Prostate gland (tissue), 2 donors: ENCODE measurements around the gene APOF. TPM values are rescaled to one million over a fixed set of nuclear protein-coding genes. Genes with fewer than 3 reads are reported as not detected.

Source experiments
- DNase-seq: peaks from one replicate; pipeline ENCODE4 v3.0.0-alpha.2; 2019; ENCODE audit warnings: low spot score
- H3K27ac ChIP-seq, 2 donors: fragments of 200-600 bp; sonication (generic); 2 replicates each; pipeline ENCODE4 v1.5.1; 2017 to 2019
- H3K27me3 ChIP-seq: fragments of 200-600 bp; sonication (generic); replicated peaks from 2 replicates; pipeline ENCODE4 v1.5.1; 2019; ENCODE audit not compliant: insufficient read depth
- H3K36me3 ChIP-seq, 2 donors: fragments of 200-600 bp; sonication (generic); 1 replicate in 1 of 2; 2 replicates in 1 of 2; pipeline versions ENCODE4 v1.5.1 to v1.8.1; 2017 to 2019
- H3K4me1 ChIP-seq: fragments of 200-600 bp; sonication (generic); replicated peaks from 2 replicates; pipeline ENCODE4 v1.5.1; 2019
- H3K4me3 ChIP-seq, 2 donors: fragments of 200-600 bp; sonication (generic); 2 replicates each; pipeline ENCODE4 v1.5.1; 2017 to 2019
- H3K9me3 ChIP-seq: fragments of 200-600 bp; sonication (generic); 2 replicates; pipeline ENCODE4 v1.5.1; 2017
- POLR2A ChIP-seq: fragments of 450-650 bp; IDR thresholded peaks from one replicate; pipeline ENCODE4 v1.6.1; 2016; ENCODE audit warnings: antibody characterized with exemption, mild to moderate bottlenecking
- POLR2AphosphoS5 ChIP-seq: sonication (generic); formaldehyde crosslinking; IDR thresholded peaks from one replicate; pipeline ENCODE4 v1.6.1; 2017; ENCODE audit warnings: antibody characterized with exemption
- whole genome bisulfite sequencing: methylation state at CpG from one replicate; pipeline ENCODE4 v1.1.5; 2018; 5-methylcytosine and 5-hydroxymethylcytosine counted together
- intact Hi-C: fragments of 100-400 bp; cut with DNase I; formaldehyde crosslinking; loops from one replicate; pipeline ENCODE4 v1.14.2; 2022
- total RNA-seq, 2 donors: library from RNA; depleted of rRNA; stranded (reverse); fragments of >200 nt; gene quantifications; one replicate each; pipeline ENCODE4 v1.1.0, GENCODE V29; 2016
- TF ChIP-seq, protein P1 (sequence below), 4 experiments: fragments of 200-600 bp in 2 of 4; fragments of 450-650 bp in 2 of 4; sonication (generic) in 2 of 4; IDR thresholded peaks; 1 replicate in 3 of 4; 2 replicates in 1 of 4; pipeline ENCODE4 v1.5.1; 2016 to 2019; ENCODE audit warnings: antibody characterized with exemption in 4 of 4, mild to moderate bottlenecking in 2 of 4, moderate library complexity in 2 of 4

APOF gene
- total RNA-seq, 2 donors from 2014 or later: 0.62 to 1.1 TPM

DNA sequence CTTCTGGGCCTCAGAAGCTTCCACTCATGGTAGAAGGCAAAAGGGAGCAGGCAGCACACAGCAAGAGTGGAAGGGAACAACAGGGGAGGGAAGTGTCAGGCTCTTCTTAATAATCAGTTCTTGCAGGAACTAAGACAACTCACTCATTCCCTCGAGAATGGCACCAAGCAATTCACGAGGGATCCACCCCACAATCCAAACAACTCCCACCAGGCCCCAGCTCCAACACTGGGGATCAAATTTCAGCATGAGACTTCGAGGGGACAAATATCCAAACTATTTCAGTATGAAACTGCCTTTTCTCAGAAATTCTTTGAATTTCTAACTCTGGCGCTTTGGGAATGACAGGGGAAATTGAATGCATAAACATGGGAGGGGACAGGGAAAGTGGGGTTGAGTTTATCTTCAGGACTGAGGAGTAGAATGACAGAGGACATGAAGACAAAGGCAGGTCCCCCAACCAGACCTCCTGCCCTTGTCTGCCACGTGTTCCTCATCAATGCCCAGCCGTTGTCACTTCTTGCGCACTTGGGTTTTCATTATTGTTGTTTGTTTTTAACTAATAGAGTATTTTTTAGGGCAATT, 24.6 kb upstream of the APOF start:
- Histone ChIP-seq H3K4me1 (no peaks in the 10 kb centered on the region), H3K4me3 (no peak overlapping the region), H3K27me3 (no peaks in the 10 kb centered on the region), H3K27ac (no peak overlapping the region), H3K9me3 (no peaks in the 10 kb centered on the region), H3K36me3 (no peaks in the 10 kb centered on the region)
- TF ChIP-seq POLR2A (no peak), POLR2AphosphoS5 (no peak)
- TF ChIP-seq, protein P1, sequence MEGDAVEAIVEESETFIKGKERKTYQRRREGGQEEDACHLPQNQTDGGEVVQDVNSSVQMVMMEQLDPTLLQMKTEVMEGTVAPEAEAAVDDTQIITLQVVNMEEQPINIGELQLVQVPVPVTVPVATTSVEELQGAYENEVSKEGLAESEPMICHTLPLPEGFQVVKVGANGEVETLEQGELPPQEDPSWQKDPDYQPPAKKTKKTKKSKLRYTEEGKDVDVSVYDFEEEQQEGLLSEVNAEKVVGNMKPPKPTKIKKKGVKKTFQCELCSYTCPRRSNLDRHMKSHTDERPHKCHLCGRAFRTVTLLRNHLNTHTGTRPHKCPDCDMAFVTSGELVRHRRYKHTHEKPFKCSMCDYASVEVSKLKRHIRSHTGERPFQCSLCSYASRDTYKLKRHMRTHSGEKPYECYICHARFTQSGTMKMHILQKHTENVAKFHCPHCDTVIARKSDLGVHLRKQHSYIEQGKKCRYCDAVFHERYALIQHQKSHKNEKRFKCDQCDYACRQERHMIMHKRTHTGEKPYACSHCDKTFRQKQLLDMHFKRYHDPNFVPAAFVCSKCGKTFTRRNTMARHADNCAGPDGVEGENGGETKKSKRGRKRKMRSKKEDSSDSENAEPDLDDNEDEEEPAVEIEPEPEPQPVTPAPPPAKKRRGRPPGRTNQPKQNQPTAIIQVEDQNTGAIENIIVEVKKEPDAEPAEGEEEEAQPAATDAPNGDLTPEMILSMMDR (IDR thresholded peaks at IDR 0.05): no peak
- DNase-seq: no peak
- 35% methylated on average over 7 of the region's 7 CpGs for WGBS
- intact Hi-C loops: no loop called here

DNA sequence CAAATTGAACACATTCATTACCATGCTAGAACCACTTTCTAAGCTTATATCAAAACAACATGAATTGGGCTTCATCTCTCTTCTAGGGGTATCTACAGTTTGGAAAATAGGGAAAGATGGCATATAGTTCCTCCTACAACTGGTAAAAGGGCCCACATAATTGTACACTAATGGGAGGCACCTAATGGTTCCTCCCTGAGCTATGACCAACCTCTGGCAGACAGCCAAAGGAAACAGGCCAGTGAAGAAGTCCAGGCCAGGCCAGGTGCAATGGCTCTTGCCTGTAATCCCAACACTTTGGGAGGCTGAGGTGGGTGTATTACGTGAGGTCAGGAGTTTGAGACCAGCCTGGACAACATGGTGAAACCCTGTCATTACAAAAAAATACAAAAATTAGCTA, 23.2 kb upstream of the APOF start:
- no peaks in the 10 kb centered on the region for H3K9me3 ChIP-seq
- 100% methylated on average over 1 of the region's 1 CpG for WGBS
- H3K4me1 ChIP-seq: no peaks in the 10 kb centered on the region
- H3K27me3 ChIP-seq: no peaks in the 10 kb centered on the region
- H3K36me3 ChIP-seq: no peaks in the 10 kb centered on the region
- no peak overlapping the region for H3K27ac ChIP-seq
- no peak overlapping the region for H3K4me3 ChIP-seq
- DNase-seq: no peak
- TF ChIP-seq, protein P1 (IDR thresholded peaks at IDR 0.05): no peak
- intact Hi-C loops: no loop called here

DNA sequence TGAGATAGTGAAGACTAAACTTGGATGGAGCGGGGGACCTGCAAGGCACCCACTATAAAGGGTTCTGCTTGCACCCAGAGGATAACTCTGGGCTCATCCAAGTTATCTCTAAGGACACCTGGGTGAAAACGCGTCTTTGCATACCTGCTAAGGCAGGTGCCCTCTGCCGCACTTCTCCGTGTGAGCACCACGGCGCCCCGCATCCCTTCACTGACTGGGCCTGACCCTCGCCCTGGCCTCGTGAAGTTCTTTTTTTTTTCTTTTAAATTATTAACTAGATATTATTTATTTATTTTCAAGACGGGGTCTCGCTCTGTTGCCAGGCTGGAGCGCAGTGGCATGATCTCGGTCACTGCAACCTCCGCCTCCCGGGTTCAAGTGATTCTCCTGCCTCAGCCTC, 20.0 kb upstream of the APOF start:
- whole genome bisulfite sequencing: 92% methylated on average over 16 of the region's 16 CpGs
- Histone ChIP-seq H3K4me1 (no peaks in the 10 kb centered on the region), H3K9me3 (no peaks in the 10 kb centered on the region), H3K4me3 (no peak overlapping the region), H3K36me3 (no peaks in the 10 kb centered on the region), H3K27me3 (no peaks in the 10 kb centered on the region), H3K27ac (no peak overlapping the region)
- intact Hi-C loops: no loop called here
- TF ChIP-seq, protein P1 (IDR thresholded peaks at IDR 0.05): no peak
- TF ChIP-seq POLR2A: no peak
- TF ChIP-seq POLR2AphosphoS5: no peak
- DNase-seq: no peak

DNA sequence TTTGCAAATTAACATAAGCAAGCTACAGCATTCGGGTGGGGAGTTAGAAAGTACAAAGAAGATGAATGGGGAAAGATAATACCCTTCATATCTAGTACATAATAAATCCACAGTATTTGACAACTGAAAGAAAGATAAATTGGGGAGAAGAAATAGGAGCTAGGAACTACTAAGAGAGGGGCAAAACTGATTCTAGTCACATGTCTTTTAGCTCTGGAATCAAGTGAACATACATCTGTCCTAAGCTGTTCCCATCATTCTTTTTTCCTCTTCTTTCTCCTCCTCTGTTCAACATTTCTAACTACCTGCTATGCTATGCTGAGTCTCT, 15.3 kb upstream of the APOF start:
- Histone ChIP-seq H3K36me3 (no peaks in the 10 kb centered on the region), H3K4me1 (no peaks in the 10 kb centered on the region), H3K27me3 (no peaks in the 10 kb centered on the region), H3K9me3 (no peaks in the 10 kb centered on the region), H3K27ac (no peak overlapping the region), H3K4me3 (no peak overlapping the region)
- intact Hi-C loops: no loop called here
- no peak for TF ChIP-seq POLR2AphosphoS5
- TF ChIP-seq, protein P1 (IDR thresholded peaks at IDR 0.05): no peak
- TF ChIP-seq POLR2A: no peak
- no peak for DNase-seq
- 24% methylated on average over 1 of the region's 1 CpG for WGBS

DNA sequence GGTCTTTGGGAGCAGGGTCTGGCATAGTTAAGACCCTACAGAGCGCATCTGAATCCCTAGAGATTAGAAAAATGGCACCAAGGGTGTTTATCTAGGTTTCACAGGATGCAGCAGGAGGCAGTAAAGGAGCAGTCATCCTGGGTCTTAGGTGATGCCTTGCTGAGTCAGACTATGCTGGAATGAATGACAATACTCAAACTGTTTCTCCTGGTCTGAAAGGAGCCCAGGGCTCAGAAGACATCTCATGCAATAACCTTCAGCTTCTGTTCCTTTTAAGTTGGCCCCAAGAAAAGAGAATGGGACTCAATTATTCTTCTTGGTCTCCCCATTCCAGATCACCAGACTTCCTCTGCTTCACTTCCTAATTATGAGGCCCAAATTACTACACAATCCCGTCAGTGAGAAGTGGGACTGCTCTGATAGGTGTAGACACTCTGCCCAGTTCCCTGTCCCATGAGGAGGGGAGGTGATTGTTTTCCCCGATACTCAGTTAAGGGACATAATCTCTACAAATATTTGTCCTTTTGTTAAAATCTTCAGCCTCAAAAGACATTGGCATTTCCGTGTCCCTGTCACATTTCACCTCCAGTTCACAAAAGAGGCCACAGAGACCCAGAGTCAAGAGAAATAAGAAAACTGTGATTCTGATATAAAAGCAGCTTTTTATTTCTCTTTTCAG, 14.8 kb upstream of the APOF start:
- TF ChIP-seq POLR2A (no peak), POLR2AphosphoS5 (no peak)
- TF ChIP-seq, protein P1 (IDR thresholded peaks at IDR 0.05): no peak
- intact Hi-C loops: no loop called here
- DNase-seq: no peak

More for the DNA sequence above, 14.8 kb upstream of the APOF start:
- no peaks in the 10 kb centered on the region for H3K9me3 ChIP-seq
- no peaks in the 10 kb centered on the region for H3K27me3 ChIP-seq
- no peak overlapping the region for H3K27ac ChIP-seq
- no peak overlapping the region for H3K4me3 ChIP-seq
- no peaks in the 10 kb centered on the region for H3K4me1 ChIP-seq
- whole genome bisulfite sequencing: 68% methylated on average over 4 of the region's 4 CpGs
- no peaks in the 10 kb centered on the region for H3K36me3 ChIP-seq
